Thoracic aorta (tissue), 2 donors: Measurements from ENCODE around the gene TNFRSF18. TPM values are rescaled to one million over a fixed set of nuclear protein-coding genes. Genes with fewer than 3 reads are reported as not detected.

Experiments
- ATAC-seq: fragments of 150-250 bp; one replicate; pipeline ENCODE4 v1.8.0; 2017; ENCODE audit warnings: low read depth; ENCODE audit not compliant: insufficient number of reproducible peaks, low FRiP score
- DNase-seq: peaks from one replicate; pipeline ENCODE4 v3.0.0-alpha.2; 2020; ENCODE audit warnings: low spot score
- H3K27ac ChIP-seq, 2 donors: fragments of 200-600 bp; sonication (generic); 1 replicate in 1 of 2; 2 replicates in 1 of 2; pipeline ENCODE4 v1.5.1; 2016; ENCODE audit warnings: mild to moderate bottlenecking in 2 of 2, moderate library complexity in 2 of 2
- H3K27me3 ChIP-seq: fragments of 200-600 bp; sonication (generic); replicated peaks from 2 replicates; pipeline ENCODE4 v1.6.0; 2016; ENCODE audit warnings: mild to moderate bottlenecking; ENCODE audit not compliant: insufficient read depth
- H3K36me3 ChIP-seq: fragments of 200-600 bp; sonication (generic); one replicate; pipeline ENCODE4 v1.5.1; 2016
- H3K4me1 ChIP-seq, 2 donors: fragments of 200-600 bp; sonication (generic); 1 replicate in 1 of 2; 2 replicates in 1 of 2; pipeline versions ENCODE4 v1.5.1 to v1.6.0; 2016; ENCODE audit warnings: low read depth in 2 of 2, mild to moderate bottlenecking in 1 of 2; ENCODE audit not compliant: control insufficient read depth in 1 of 2
- H3K4me3 ChIP-seq: fragments of 200-600 bp; sonication (generic); 2 replicates; pipeline ENCODE4 v1.5.1; 2016; ENCODE audit warnings: mild to moderate bottlenecking
- H3K9me3 ChIP-seq: fragments of 200-600 bp; sonication (generic); 2 replicates; pipeline ENCODE4 v1.5.1; 2016
- total RNA-seq, 2 donors: library from RNA; depleted of rRNA; stranded (reverse); fragments of >200 nt; gene quantifications; one replicate each; pipeline versions ENCODE4 v1.1.0 to v1.2.3, GENCODE V29; 2016
- TF ChIP-seq, protein P1 (sequence below): fragments of 200-600 bp; sonication (generic); IDR thresholded peaks from one replicate; pipeline ENCODE4 v1.5.1; 2019; ENCODE audit warnings: antibody characterized with exemption

TNFRSF18 gene
- total RNA-seq, 2 donors from 2014 or later = 1.3 TPM; not detected in 1

DNA sequence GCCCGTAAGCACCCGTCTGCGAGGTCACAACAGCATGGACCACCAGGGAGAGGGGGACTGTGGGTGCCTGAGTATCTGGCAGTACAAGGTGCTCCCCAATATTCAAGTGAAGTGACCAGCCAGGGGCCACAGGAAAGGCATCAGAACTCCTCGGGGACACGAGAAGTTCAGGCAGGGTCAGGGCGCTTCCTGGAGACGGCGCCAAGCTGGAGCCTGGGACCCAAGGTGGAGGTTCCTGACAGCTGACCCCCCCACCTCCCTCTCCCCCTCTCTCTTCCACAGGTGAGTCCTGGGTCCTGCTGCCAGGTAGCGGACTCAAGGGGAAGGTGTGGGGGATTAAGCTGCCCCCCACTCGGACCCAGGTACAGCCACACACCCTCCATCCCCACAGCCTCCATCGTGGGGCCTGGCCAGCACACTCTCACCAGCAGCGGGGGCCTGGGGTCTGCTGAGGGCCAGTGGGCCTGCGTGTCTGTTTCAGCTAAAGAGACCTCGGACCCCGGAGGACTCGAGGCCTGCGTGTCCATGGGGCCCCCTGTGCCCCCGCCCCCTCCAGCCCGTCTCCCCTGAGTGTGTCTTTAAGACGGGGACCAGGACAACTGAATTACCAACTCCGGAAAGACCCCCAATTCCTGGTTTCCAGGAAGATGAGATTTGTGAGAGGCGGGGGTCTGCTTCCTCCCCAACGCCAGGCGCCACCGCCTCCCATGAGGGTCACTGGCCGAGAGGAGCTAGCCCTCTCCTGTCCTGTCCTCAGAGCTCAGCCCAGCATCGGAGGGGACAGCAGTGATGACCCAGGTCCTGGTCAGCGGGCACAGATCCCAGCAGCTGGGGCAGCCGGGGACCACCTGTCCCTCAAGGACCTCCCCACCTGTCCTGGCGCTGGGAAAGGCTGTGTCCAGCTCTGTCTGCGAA, 6.2 kb downstream of the TNFRSF18 start:
- no peak for ATAC-seq
- TF ChIP-seq, protein P1, sequence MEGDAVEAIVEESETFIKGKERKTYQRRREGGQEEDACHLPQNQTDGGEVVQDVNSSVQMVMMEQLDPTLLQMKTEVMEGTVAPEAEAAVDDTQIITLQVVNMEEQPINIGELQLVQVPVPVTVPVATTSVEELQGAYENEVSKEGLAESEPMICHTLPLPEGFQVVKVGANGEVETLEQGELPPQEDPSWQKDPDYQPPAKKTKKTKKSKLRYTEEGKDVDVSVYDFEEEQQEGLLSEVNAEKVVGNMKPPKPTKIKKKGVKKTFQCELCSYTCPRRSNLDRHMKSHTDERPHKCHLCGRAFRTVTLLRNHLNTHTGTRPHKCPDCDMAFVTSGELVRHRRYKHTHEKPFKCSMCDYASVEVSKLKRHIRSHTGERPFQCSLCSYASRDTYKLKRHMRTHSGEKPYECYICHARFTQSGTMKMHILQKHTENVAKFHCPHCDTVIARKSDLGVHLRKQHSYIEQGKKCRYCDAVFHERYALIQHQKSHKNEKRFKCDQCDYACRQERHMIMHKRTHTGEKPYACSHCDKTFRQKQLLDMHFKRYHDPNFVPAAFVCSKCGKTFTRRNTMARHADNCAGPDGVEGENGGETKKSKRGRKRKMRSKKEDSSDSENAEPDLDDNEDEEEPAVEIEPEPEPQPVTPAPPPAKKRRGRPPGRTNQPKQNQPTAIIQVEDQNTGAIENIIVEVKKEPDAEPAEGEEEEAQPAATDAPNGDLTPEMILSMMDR = no peak
- Histone ChIP-seq H3K4me1 (peaks cover 0 to 8% of the 10 kb centered on the region in 2 donors), H3K4me3 (peak overlapping the region; percentile 69), H3K36me3 (no peaks in the 10 kb centered on the region), H3K9me3 (peaks cover under 1% of the 10 kb centered on the region), H3K27me3 (no peaks in the 10 kb centered on the region), H3K27ac (no peak overlapping the region)
- DNase-seq = no peak

DNA sequence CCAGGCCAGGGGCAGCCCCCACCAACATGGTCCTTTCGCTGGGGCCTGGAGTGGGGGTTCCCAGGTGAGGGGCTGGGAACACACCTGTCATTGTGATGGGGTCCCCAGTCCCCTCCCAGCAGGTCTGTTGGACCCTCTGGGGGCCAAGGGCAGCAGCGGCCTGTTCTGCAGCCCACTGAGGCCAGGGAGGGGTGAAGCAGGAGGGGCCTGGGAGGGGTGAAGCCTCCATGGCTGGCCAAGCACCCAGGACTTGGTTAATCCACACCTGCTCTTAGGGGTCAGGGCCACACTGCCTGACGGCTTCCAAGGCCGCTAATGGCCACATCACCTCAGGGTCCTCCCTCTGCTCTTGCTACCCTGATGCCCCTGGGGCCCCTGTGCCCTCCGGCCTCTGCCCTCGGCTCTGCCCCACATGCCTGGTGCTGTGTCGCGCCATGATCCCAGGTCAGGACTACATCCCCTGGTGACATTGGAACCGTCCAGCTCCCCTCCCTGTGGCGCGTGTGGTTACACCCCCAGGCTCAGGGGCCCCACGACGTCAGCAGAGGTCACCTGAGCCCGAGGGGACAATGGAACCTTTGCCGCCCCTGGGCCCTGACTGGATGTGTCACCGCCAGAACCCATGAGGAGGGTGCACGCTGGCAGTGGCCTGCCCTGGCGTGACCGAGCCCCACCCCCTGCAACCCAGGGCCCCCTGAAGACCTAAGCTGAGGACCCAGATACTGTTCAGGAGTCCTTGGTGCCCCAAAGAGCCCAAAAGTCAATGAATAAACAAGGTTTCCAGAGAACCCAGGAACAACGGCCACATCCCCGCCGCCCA, 7.0 kb downstream of the TNFRSF18 start:
- Histone ChIP-seq H3K4me1 (peaks cover 0 to 8% of the 10 kb centered on the region in 2 donors), H3K9me3 (peaks cover 5% of the 10 kb centered on the region), H3K4me3 (no peak overlapping the region), H3K27me3 (no peaks in the 10 kb centered on the region), H3K36me3 (no peaks in the 10 kb centered on the region), H3K27ac (no peak overlapping the region)
- DNase-seq (no peak), ATAC-seq (no peak)
- TF ChIP-seq, protein P1 = no peak

DNA sequence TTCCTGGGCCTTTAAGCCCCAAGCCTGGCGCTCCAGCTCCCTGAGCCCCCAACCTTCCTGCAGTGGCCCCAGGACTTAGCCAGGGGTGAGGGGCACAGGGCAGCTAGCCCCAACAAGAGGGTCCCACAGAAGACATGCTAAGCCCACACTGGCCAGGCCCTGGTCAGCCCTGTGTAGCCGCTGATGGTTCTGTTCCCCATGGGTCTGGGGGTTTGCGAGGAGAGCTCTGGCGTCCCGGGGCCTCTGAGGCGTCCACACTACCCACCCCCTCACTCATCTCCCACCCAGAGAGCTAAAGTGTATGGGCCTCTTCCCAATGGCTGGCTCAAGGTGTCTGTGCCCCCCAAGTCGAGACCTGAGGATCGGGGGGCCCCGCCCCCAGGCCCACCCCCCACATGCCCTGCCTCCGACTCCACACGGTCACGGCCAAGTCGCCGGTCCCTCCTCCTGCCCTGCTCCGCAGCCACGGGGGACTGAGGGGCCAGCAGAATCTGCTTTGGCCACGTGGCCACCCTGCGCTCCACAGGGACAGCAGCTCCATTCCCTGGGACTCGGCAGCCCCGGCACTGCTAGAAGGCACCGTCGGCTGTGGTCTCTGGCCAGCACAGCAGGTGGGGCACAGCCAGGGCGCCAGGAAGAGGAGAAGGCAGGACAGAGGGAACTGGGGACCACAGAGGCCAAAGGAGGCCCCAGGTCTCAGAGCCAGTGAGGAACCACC, 7.8 kb downstream of the TNFRSF18 start:
- H3K27me3 ChIP-seq = no peaks in the 10 kb centered on the region
- TF ChIP-seq, protein P1 = no peak

DNA sequence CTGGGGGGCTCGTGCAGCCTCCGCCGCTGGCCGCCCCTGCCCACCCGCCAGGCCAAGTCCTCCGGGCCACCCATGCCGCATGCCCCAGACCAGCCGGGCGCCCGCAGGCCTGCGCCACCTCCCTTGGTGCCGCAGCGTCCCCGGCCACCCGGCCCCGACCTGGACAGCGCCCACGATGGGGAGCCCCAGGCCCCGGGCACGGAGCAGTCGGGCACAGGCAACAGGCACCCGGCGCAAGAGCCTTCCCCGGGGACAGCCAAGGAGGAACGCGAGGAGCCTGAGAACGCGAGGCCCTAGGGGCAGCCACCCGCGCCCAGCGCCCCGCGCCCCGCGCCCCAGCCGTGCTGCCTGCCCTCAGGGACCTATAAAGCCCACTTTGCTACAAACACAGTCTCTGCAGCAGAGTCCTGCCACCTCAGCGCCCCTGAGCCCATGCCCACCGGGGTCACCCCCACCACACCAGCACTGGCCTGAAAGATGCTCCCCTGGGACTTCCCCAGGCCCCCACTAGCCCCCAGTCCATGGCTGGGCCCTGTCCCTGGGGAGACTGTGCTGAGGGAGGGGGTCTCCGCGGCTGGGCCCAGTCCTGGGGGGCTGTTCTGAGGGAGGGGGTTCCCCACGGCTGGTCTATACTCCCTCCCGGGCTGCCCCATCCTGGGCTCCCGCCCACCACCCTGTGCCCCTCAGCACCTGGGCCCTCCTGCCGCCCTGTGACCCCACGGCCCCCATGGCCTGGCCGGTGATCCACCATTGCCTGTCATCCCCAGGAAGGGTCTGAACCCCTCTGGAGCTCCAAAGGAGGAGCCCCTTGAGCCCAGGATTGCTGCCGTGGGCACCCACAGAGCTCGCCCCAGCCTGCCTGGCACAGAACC, 8.6 kb downstream of the TNFRSF18 start:
- peaks cover 5% of the 10 kb centered on the region for H3K9me3 ChIP-seq
- no peak for DNase-seq
- ATAC-seq = no peak

More for the DNA sequence above, 7.8 kb downstream of the TNFRSF18 start:
- no peaks in the 10 kb centered on the region for H3K36me3 ChIP-seq
- H3K4me1 ChIP-seq = peaks cover 0 to 8% of the 10 kb centered on the region in 2 donors
- H3K27ac ChIP-seq = no peak overlapping the region
- H3K4me3 ChIP-seq = no peak overlapping the region
- no peak for ATAC-seq
- H3K9me3 ChIP-seq = peaks cover 5% of the 10 kb centered on the region
- DNase-seq = no peak

More for the DNA sequence above, 8.6 kb downstream of the TNFRSF18 start:
- Histone ChIP-seq H3K4me3 (no peak overlapping the region), H3K36me3 (no peaks in the 10 kb centered on the region), H3K27ac (no peak overlapping the region), H3K4me1 (peaks cover 0 to 8% of the 10 kb centered on the region in 2 donors), H3K27me3 (no peaks in the 10 kb centered on the region)
- TF ChIP-seq, protein P1 = no peak
